ENCODE data around the gene DPP6.

Gene DPP6

GRCh38 chr7:154505362-154505761 lies 453.2 kb downstream of the DPP6 start:
- no peak for TF ChIP-seq CTCF (conservative IDR thresholded peaks at IDR 0.05; ENCODE audit: control insufficient read depth, insufficient read depth, low read depth, low read length)
- no peak overlapping the region for H3K4me3 ChIP-seq (ENCODE audit: control insufficient read depth, low read depth, low read length)
- DNase-seq (ENCODE audit: low read depth), result no peak

- DNase-seq (ENCODE audit: low read depth), result no peak
- H3K4me3 ChIP-seq (ENCODE audit: control insufficient read depth, low read depth, low read length), result no peak overlapping the region
- no peak for TF ChIP-seq CTCF (conservative IDR thresholded peaks at IDR 0.05; ENCODE audit: control insufficient read depth, insufficient read depth, low read depth, low read length)
Observed at GRCh38 chr7:154509192-154509591, 457.0 kb downstream of the DPP6 start.

- TF ChIP-seq CTCF (conservative IDR thresholded peaks at IDR 0.05; ENCODE audit: control insufficient read depth, insufficient read depth, low read depth, low read length), result no peak
- no peak for DNase-seq (ENCODE audit: low read depth)
- H3K4me3 ChIP-seq (ENCODE audit: control insufficient read depth, low read depth, low read length), result no peak overlapping the region
Observed at GRCh38 chr7:154512121-154512833, 460.1 kb downstream of the DPP6 start.

- TF ChIP-seq CTCF (conservative IDR thresholded peaks at IDR 0.05; ENCODE audit: control insufficient read depth, insufficient read depth, low read depth, low read length), result no peak
- H3K4me3 ChIP-seq (ENCODE audit: control insufficient read depth, low read depth, low read length), result no peak overlapping the region
- DNase-seq (ENCODE audit: low read depth), result no peak
Observed at GRCh38 chr7:154517768-154518167, 465.6 kb downstream of the DPP6 start.

- no peak for DNase-seq (ENCODE audit: low read depth)
- no peak overlapping the region for H3K4me3 ChIP-seq (ENCODE audit: control insufficient read depth, low read depth, low read length)
- TF ChIP-seq CTCF (conservative IDR thresholded peaks at IDR 0.05; ENCODE audit: control insufficient read depth, insufficient read depth, low read depth, low read length), result no peak
Observed at GRCh38 chr7:154519229-154519628, 467.0 kb downstream of the DPP6 start.

GRCh38 chr7:154530136-154530535 lies 477.9 kb downstream of the DPP6 start:
- DNase-seq (ENCODE audit: low read depth), result no peak
- TF ChIP-seq CTCF (conservative IDR thresholded peaks at IDR 0.05; ENCODE audit: control insufficient read depth, insufficient read depth, low read depth, low read length), result no peak
- no peak overlapping the region for H3K4me3 ChIP-seq (ENCODE audit: control insufficient read depth, low read depth, low read length)

- no peak for DNase-seq (ENCODE audit: low read depth)
- no peak overlapping the region for H3K4me3 ChIP-seq (ENCODE audit: control insufficient read depth, low read depth, low read length)
- no peak for TF ChIP-seq CTCF (conservative IDR thresholded peaks at IDR 0.05; ENCODE audit: control insufficient read depth, insufficient read depth, low read depth, low read length)
Observed at GRCh38 chr7:154532771-154533170, 480.6 kb downstream of the DPP6 start.

All from fibroblast of mammary gland (primary cell).